Lower lobe of right lung (tissue), 2 donors: ENCODE data around the gene TYW1B. TPM values are rescaled to one million over a fixed set of nuclear protein-coding genes. Genes with fewer than 3 reads are reported as not detected.
A peak's percentile ranks its signal among the peaks of the same experiment; 100 is the strongest.
"Not testable (repeated sequence)": the region's sequence is repeated elsewhere in the genome, so short reads cannot be mapped to it uniquely, and the experiment has no call there.

Source experiments
- ATAC-seq, 2 donors: fragments of 200-7000 bp; cut with Tn5 transposase; one replicate each; pipeline ENCODE4 v1.9.1; 2020 to 2022; ENCODE audit warnings: mild to moderate bottlenecking in 2 of 2, moderate library complexity in 2 of 2
- DNase-seq: peaks from one replicate; pipeline ENCODE4 v3.0.0-alpha.2; 2020
- H3K27ac ChIP-seq: fragments of 200-600 bp; one replicate; pipeline ENCODE4 v1.8.0; 2022
- H3K27me3 ChIP-seq: fragments of 200-600 bp; one replicate; pipeline ENCODE4 v1.8.0; 2022; ENCODE audit warnings: low read depth
- H3K36me3 ChIP-seq: fragments of 200-600 bp; one replicate; pipeline ENCODE4 v1.8.0; 2022; ENCODE audit warnings: mild to moderate bottlenecking
- H3K4me1 ChIP-seq: fragments of 200-600 bp; one replicate; pipeline ENCODE4 v1.8.0; 2022
- H3K4me3 ChIP-seq: fragments of 200-600 bp; one replicate; pipeline ENCODE4 v1.8.0; 2022; ENCODE audit warnings: mild to moderate bottlenecking
- H3K9me3 ChIP-seq: fragments of 200-600 bp; one replicate; pipeline ENCODE4 v1.8.0; 2022
- CTCF ChIP-seq: fragments of 200-600 bp; IDR thresholded peaks from one replicate; pipeline ENCODE4 v1.8.0; 2022; ENCODE audit warnings: antibody characterized with exemption, mild to moderate bottlenecking
- intact Hi-C: fragments of 100-400 bp; cut with DNase I; formaldehyde crosslinking; loops from one replicate; pipeline ENCODE4 v1.11.0; 2022
- total RNA-seq: library from RNA; stranded (reverse); fragmentation: NEBNext Ultra II Directional; extraction: Animal tissue kit (Norgen Biotek cat#: 25700); gene quantifications from one replicate; pipeline ENCODE4 v1.2.1, GENCODE V29; 2021
- donor health status: DM: no; HTN: yes; CAD: no; lungs with severe emphysema.

Gene TYW1B
- total RNA-seq, 1 donor from 2014 or later: 6.8 TPM

- Histone ChIP-seq H3K27ac (no peak overlapping the region), H3K4me3 (no peak overlapping the region), H3K36me3 (peaks cover 30% of the 10 kb centered on the region), H3K4me1 (no peaks in the 10 kb centered on the region), H3K27me3 (no peaks in the 10 kb centered on the region), H3K9me3 (no peaks in the 10 kb centered on the region)
- no peak for TF ChIP-seq CTCF
- intact Hi-C loops: no loop called here
- DNase-seq (no peak), ATAC-seq (peak in 1 of 2 donors; percentile 63)
Observed at GRCh38 chr7:72805526-72806494, 22.2 kb downstream of the TYW1B start.

- H3K4me3 ChIP-seq, H3K27me3 ChIP-seq, intact Hi-C loops, H3K27ac ChIP-seq, H3K9me3 ChIP-seq, H3K4me1 ChIP-seq: not testable (repeated sequence)
- peak; percentile 49 to 87 for ATAC-seq
- peaks cover 19% of the 10 kb centered on the region for H3K36me3 ChIP-seq
- DNase-seq: peak; percentile 49
Observed at GRCh38 chr7:72803778-72804177, 24.2 kb downstream of the TYW1B start.

GRCh38 chr7:72801564-72801963 lies 26.4 kb downstream of the TYW1B start:
- H3K27ac ChIP-seq, DNase-seq, H3K27me3 ChIP-seq, H3K9me3 ChIP-seq, H3K4me3 ChIP-seq, H3K4me1 ChIP-seq, ATAC-seq, intact Hi-C loops: not testable (repeated sequence)
- H3K36me3 ChIP-seq: peaks cover 20% of the 10 kb centered on the region

GRCh38 chr7:72795401-72795800 lies 32.6 kb downstream of the TYW1B start:
- ATAC-seq, H3K36me3 ChIP-seq, H3K27ac ChIP-seq, H3K4me1 ChIP-seq, H3K4me3 ChIP-seq, intact Hi-C loops, DNase-seq, H3K9me3 ChIP-seq, H3K27me3 ChIP-seq: not testable (repeated sequence)

- Histone ChIP-seq H3K4me1 (no peaks in the 10 kb centered on the region), H3K27me3 (no peaks in the 10 kb centered on the region), H3K9me3 (no peaks in the 10 kb centered on the region), H3K27ac (no peak overlapping the region), H3K36me3 (peaks cover 8% of the 10 kb centered on the region), H3K4me3 (no peak overlapping the region)
- ATAC-seq (no peak), DNase-seq (no peak)
- intact Hi-C loops: no loop called here
- no peak for TF ChIP-seq CTCF
Observed at GRCh38 chr7:72793791-72794190, 34.2 kb downstream of the TYW1B start.

GRCh38 chr7:72790698-72791060 lies 37.3 kb downstream of the TYW1B start:
- H3K9me3 ChIP-seq, H3K4me1 ChIP-seq, DNase-seq, H3K4me3 ChIP-seq, intact Hi-C loops, H3K27ac ChIP-seq, H3K36me3 ChIP-seq, H3K27me3 ChIP-seq, ATAC-seq: not testable (repeated sequence)

GRCh38 chr7:72790048-72790697 lies 37.8 kb downstream of the TYW1B start:
- H3K36me3 ChIP-seq, H3K27ac ChIP-seq, H3K27me3 ChIP-seq, H3K9me3 ChIP-seq, ATAC-seq, DNase-seq, intact Hi-C loops, H3K4me3 ChIP-seq, H3K4me1 ChIP-seq: not testable (repeated sequence)
